ENCODE data around the gene C11orf16.
"Not testable (repeated sequence)": the region's sequence is repeated elsewhere in the genome, so short reads cannot be mapped to it uniquely, and the experiment has no call there.

C11orf16 gene

GRCh38 chr11:8932564-8933180 is at the start of gene C11orf16:
Gene C11orf16 (minus strand): TSS chr11:8932947. CDS start chr11:8932308, 639 bp downstream.
- DNase-seq = no peak

DNA sequence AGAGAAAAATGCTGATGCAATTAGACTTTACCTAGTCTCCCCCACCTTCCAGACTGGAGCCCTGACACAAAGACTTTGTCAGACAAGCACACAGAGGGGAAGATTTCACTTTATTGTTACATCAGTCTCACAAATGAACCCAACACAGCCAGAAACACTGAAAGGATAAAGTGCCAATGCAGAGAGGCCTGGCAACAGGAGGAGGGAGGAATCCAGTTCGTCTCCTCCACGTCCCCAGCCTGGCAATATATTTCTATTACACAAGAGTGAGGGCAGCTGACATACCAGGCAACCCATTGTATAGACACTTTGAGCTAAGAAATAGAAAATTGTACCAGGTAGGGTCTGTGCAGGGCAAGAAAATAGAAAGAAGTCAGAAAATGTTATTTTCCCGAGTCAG is 47.7 kb upstream of the C11orf16 start:
- no peak for DNase-seq

- DNase-seq = not testable (repeated sequence)
Observed at GRCh38 chr11:8979365-8979764, 46.6 kb upstream of the C11orf16 start.

GRCh38 chr11:8973121-8973520 is 40.4 kb upstream of the C11orf16 start:
- DNase-seq = no peak

DNA sequence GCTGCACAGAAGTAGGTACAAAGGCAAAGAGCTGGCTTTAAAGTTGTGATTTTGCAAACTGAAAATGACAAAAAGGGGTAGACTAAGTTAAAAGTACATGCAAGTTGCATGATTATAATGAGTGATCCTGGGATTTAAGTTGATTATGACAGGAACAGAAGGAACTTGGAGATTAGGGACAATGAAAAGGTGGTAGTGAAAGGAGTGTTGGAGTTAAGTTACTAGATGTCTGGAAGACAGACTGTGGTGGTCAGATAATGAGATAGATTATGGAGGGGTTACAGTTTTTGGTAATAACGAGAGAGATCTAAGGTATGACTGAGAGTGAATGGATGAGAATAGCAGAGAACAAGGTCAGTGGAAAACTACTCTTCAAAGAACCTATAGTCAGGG is 39.2 kb upstream of the C11orf16 start:
- DNase-seq = no peak

GRCh38 chr11:8971196-8971923 is 38.6 kb upstream of the C11orf16 start:
- no peak for DNase-seq

GRCh38 chr11:8967184-8967583 is 34.4 kb upstream of the C11orf16 start:
- DNase-seq = no peak

DNA sequence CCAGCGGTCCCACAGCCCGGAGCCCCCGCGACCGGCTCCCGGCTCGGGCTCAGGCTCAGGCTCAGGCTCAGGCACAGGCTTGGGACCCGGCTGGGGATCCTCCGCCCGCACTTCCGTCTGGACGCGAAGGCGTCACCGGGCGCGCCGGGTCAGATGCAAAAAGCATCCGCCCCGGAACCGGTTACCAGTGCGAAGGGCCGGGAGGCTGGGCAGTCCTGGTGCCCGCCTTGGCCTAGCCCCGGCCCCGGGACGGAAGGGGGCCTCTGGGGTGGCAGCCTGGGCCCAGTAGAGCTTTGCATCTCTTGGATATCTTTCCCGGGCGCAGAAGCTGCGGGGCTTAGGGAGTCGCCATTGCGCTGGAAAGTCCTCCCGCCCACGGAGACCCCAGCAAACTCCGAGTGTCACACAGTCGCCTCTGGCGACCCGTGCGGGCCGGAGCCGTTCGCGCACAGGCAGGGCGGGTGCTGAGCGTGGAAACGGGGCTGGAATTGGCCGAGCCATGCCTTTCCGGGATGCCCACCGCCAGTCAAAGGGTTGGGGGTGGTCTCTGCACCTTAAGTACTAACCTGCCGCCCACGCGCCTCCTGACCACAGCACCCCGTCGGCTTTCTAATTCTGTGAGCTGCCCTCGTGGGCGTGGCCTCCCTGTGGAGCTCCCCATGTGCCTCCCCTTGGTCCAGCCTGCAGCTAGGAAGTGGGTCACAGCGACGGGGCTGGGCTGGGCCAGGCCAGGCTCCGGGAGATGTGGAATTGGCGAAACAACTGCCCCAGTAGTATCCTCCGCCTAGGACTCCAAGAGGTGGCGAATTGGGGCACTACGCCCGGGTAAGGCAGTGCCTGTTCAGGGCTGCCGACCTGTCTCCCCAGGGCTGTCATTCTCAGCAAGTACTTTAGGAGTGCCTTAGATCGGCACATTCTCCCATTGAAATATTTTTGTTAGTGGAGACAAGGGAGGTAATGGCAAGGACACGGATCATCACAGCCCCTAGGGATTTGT is 31.9 kb upstream of the C11orf16 start, which contains the start of gene TMEM9B:
Gene TMEM9B, minus strand, starts transcription at position 119 of the 997 bp plus-strand sequence. CDS start 129 bp downstream, outside the sequence.
- peak; percentile 82 for DNase-seq

GRCh38 chr11:8963569-8964323 is 31.0 kb upstream of the C11orf16 start:
- DNase-seq = peak; percentile 77

- DNase-seq = no peak
Observed at GRCh38 chr11:8962841-8963240, 30.1 kb upstream of the C11orf16 start.

- no peak for DNase-seq
Observed at GRCh38 chr11:8961401-8961800, 28.7 kb upstream of the C11orf16 start.

DNA sequence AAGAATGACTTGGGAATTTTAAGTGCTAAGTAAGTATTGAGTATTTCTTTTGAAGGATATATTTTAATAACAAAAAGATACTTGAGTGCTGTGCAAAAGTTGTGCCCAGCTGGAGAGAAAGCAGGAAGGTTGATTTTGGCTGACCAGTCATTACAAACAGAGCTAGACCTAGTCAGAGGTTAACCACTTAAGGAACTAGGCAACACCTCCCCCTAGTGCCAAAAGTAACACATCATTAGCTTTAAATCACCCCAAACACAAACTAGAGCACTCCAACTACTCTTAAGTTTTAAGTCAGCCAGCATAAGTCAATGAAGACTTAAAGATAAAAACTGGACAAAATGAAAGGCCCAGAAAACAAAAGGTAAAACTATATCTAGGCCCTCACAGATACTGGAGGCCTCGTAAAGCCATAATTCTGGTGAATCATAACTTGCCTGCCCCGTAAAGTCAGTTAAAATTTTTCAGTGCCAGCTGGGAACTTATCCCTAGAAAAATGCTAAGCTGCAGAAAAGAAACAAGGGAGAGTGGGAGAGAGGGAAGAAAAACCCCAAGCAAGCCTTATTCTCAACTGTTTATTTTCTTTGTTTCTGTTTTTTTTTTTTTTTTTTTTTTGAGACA is 26.9 kb upstream of the C11orf16 start:
- DNase-seq = no peak

DNA sequence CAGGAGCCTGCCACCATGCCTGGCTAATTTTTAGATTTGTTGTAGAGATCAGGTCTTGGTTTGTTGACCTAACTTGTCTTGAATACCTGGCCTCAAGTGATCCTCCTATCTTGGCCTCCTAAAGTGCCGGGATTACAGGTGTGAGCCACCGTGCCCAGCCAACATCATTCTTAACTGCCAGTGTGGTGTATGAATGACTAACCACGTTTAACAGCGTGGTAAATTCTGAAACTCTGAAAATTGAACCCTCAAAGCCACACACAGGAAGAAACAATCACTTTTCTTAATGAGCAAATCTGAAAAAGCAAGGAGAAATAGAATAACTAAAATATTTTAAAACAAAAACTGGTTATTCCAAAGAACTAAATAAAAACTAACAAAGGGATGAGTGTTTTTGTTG is 24.1 kb upstream of the C11orf16 start:
- DNase-seq = no peak

DNA sequence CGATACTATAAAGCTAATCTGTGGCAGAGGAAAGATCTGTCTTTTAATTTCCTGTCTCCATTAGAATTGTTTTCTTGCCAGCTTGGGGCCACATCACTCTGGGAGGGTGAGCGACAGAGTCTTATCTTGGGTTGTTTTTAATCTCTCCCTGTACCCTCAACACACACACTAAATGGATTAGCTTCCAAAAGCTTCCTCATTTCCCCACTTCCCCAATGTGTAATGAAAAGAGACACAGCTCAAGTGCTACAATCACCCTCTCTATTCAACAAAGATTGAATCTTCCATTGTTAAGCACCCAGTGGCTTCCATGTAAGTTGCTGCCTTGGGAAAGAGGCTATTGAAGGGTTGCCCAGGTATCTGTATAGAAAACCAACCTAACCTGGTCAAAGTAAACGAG is 16.1 kb upstream of the C11orf16 start:
- DNase-seq = no peak

GRCh38 chr11:8947230-8947943 is 14.6 kb upstream of the C11orf16 start:
- no peak for DNase-seq

GRCh38 chr11:8942518-8943066 is 9.8 kb upstream of the C11orf16 start, which contains the start of gene ASCL3:
Gene ASCL3 (minus strand): TSS chr11:8943016. CDS start chr11:8938161, 4,855 bp downstream.
- no peak for DNase-seq

- no peak for DNase-seq
Observed at GRCh38 chr11:8941341-8942103, 8.8 kb upstream of the C11orf16 start.

DNA sequence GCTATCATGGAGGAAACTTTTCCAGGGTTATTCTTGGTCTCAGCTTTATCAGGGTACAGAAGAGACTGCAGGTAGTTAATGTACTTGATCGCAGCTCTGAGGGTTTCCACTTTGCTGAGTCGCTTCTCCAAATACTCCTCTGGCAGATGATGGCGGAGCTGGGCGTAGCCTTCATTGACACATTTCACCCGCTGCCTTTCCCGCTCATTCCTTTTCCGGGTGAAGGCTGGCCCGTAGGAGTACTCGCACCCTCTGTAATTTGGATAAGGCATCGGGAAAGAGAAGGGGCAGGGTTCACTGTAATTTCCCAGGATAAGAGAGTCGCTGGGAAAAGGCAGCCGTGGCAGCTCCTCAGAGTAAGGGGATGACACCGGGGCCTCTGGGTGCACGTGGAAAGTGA is 4.9 kb upstream of the C11orf16 start:
- DNase-seq = no peak

DNA sequence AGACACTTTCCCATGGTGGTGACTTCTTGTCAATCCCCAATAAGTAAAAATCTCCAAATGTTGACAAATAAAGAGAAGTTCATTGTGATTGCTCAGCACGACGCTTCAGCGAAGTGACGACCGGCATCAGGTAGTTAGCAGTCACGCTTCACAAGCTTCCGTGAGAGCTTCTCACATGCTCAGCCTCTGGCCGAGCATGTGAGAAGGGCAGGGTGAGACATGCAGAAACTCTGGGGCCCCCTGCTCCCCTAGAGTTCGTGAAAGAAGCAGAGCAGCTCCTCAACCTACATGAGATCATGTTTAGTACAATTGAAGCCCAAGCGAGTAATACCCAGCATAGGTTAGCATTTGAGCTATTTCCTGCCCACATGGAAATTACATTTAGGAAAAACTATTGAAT is 4.4 kb upstream of the C11orf16 start:
- no peak for DNase-seq

GRCh38 chr11:8935789-8936188 is 3.0 kb upstream of the C11orf16 start:
- not testable (repeated sequence) for DNase-seq
